Suprapubic skin (tissue), 4 donors: ENCODE data around the gene CASKIN1. TPM values are rescaled to one million over a fixed set of nuclear protein-coding genes. Genes with fewer than 3 reads are reported as not detected.

Experiments used
- DNase-seq, 2 donors: peaks; one replicate each; pipeline ENCODE4 v3.0.0-alpha.2; 2019; ENCODE audit warnings: low spot score in 2 of 2
- H3K27ac ChIP-seq: fragments of 200-600 bp; sonication (generic); one replicate; pipeline ENCODE4 v1.5.1; 2019
- H3K27me3 ChIP-seq: fragments of 200-600 bp; sonication (generic); one replicate; pipeline ENCODE4 v1.5.1; 2019
- H3K36me3 ChIP-seq: fragments of 200-600 bp; sonication (generic); one replicate; pipeline ENCODE4 v1.5.1; 2019
- H3K4me1 ChIP-seq: fragments of 200-600 bp; sonication (generic); one replicate; pipeline ENCODE4 v1.5.1; 2019
- H3K4me3 ChIP-seq: fragments of 200-600 bp; sonication (generic); one replicate; pipeline ENCODE4 v1.5.1; 2019; ENCODE audit warnings: mild to moderate bottlenecking
- H3K9me3 ChIP-seq: fragments of 200-600 bp; sonication (generic); one replicate; pipeline ENCODE4 v1.5.1; 2019
- EP300 ChIP-seq: sonication (generic); formaldehyde crosslinking; IDR thresholded peaks from one replicate; pipeline ENCODE4 v1.6.1; 2017; ENCODE audit warnings: antibody characterized with exemption
- POLR2A ChIP-seq, 2 donors: fragments of 450-650 bp; IDR thresholded peaks; one replicate each; pipeline ENCODE4 v1.6.1; 2017; ENCODE audit warnings: antibody characterized with exemption in 2 of 2, mild to moderate bottlenecking in 2 of 2, moderate library complexity in 2 of 2
- POLR2AphosphoS5 ChIP-seq, 3 donors: sonication (generic); formaldehyde crosslinking; IDR thresholded peaks; one replicate each; pipeline ENCODE4 v1.6.1; 2017; ENCODE audit warnings: antibody characterized with exemption in 3 of 3
- WGBS: methylation state at CpG from one replicate; pipeline ENCODE4 v1.1.5; 2018; 5-methylcytosine and 5-hydroxymethylcytosine counted together
- total RNA-seq, 4 donors: library from RNA; depleted of rRNA; stranded (reverse); fragments of >200 nt; gene quantifications; one replicate each; pipeline ENCODE4 v1.1.0, GENCODE V29; 2016
- TF ChIP-seq, protein P1 (sequence below), 2 donors: fragments of 200-600 bp in 1 of 2; fragments of 450-650 bp in 1 of 2; sonication (generic) in 1 of 2; IDR thresholded peaks; one replicate each; pipeline ENCODE4 v1.5.1; 2016 to 2019; ENCODE audit warnings: antibody characterized with exemption in 2 of 2, mild to moderate bottlenecking in 1 of 2, moderate library complexity in 1 of 2

CASKIN1 gene
- total RNA-seq, 4 donors from 2014 or later: 0.49 to 1.5 (median 0.78) TPM

- WGBS: 100% methylated on average over 5 of the region's 8 CpGs
- no peak for TF ChIP-seq POLR2AphosphoS5 (IDR thresholded peaks at IDR 0.05)
- Histone ChIP-seq H3K36me3 (no peaks in the 10 kb centered on the region), H3K4me3 (no peak overlapping the region), H3K4me1 (peaks cover 17% of the 10 kb centered on the region), H3K9me3 (no peaks in the 10 kb centered on the region), H3K27ac (no peak overlapping the region), H3K27me3 (peaks cover under 1% of the 10 kb centered on the region)
- no peak for DNase-seq
Measured at GRCh38 chr16:2188395-2188794, 8.0 kb downstream of the CASKIN1 start.

- Histone ChIP-seq H3K4me3 (no peak overlapping the region), H3K9me3 (no peaks in the 10 kb centered on the region), H3K27me3 (no peaks in the 10 kb centered on the region), H3K27ac (no peak overlapping the region), H3K4me1 (peaks cover 17% of the 10 kb centered on the region), H3K36me3 (no peaks in the 10 kb centered on the region)
- no peak for TF ChIP-seq POLR2AphosphoS5 (IDR thresholded peaks at IDR 0.05)
- TF ChIP-seq, protein P1, sequence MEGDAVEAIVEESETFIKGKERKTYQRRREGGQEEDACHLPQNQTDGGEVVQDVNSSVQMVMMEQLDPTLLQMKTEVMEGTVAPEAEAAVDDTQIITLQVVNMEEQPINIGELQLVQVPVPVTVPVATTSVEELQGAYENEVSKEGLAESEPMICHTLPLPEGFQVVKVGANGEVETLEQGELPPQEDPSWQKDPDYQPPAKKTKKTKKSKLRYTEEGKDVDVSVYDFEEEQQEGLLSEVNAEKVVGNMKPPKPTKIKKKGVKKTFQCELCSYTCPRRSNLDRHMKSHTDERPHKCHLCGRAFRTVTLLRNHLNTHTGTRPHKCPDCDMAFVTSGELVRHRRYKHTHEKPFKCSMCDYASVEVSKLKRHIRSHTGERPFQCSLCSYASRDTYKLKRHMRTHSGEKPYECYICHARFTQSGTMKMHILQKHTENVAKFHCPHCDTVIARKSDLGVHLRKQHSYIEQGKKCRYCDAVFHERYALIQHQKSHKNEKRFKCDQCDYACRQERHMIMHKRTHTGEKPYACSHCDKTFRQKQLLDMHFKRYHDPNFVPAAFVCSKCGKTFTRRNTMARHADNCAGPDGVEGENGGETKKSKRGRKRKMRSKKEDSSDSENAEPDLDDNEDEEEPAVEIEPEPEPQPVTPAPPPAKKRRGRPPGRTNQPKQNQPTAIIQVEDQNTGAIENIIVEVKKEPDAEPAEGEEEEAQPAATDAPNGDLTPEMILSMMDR (IDR thresholded peaks at IDR 0.05): no peak
- TF ChIP-seq POLR2A (IDR thresholded peaks at IDR 0.05): no peak
- TF ChIP-seq EP300: no peak
- 81% methylated on average over 17 of the region's 17 CpGs for WGBS
- no peak for DNase-seq
Measured at GRCh38 chr16:2187212-2187611, 9.2 kb downstream of the CASKIN1 start.

GRCh38 chr16:2186505-2186904 is 9.9 kb downstream of the CASKIN1 start:
- Histone ChIP-seq H3K4me3 (no peak overlapping the region), H3K36me3 (no peaks in the 10 kb centered on the region), H3K27me3 (no peaks in the 10 kb centered on the region), H3K4me1 (peaks cover 21% of the 10 kb centered on the region), H3K27ac (no peak overlapping the region), H3K9me3 (no peaks in the 10 kb centered on the region)
- no CpG with 5 or more reads among the region's 20 CpGs for WGBS
- no peak for DNase-seq
- TF ChIP-seq POLR2A (IDR thresholded peaks at IDR 0.05) (no peak), EP300 (no peak), POLR2AphosphoS5 (IDR thresholded peaks at IDR 0.05) (no peak)
- TF ChIP-seq, protein P1 (IDR thresholded peaks at IDR 0.05): no peak

GRCh38 chr16:2186064-2186463 is 10.3 kb downstream of the CASKIN1 start:
- DNase-seq: no peak
- H3K27me3 ChIP-seq: no peaks in the 10 kb centered on the region
- H3K4me3 ChIP-seq: no peak overlapping the region
- TF ChIP-seq POLR2AphosphoS5 (IDR thresholded peaks at IDR 0.05) (no peak), EP300 (no peak), POLR2A (IDR thresholded peaks at IDR 0.05) (no peak)
- TF ChIP-seq, protein P1 (IDR thresholded peaks at IDR 0.05): no peak
- 89% methylated on average over 13 of the region's 13 CpGs for WGBS
- H3K9me3 ChIP-seq: no peaks in the 10 kb centered on the region
- H3K4me1 ChIP-seq: peaks cover 17% of the 10 kb centered on the region
- H3K36me3 ChIP-seq: no peaks in the 10 kb centered on the region
- H3K27ac ChIP-seq: no peak overlapping the region

DNA sequence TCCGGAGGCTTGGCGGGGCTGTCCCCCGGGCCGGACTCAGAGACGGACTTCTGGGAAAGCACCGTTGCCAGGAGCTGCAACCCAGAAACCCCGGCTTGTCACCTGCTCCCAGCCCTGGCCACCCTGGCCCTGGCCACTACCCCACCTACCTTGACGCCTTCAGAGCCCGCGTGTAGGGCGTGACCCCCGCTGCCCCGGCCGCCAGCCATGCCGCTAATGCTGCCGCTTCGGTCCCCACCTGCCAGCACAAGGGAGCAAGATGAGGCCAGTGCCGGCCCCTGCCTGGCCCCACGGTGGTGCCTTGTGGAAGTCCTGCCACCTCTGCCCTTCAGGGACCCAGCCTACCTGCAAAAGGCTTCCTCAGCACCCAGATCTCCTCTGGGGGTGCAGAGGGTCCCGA is 11.4 kb downstream of the CASKIN1 start:
- no peaks in the 10 kb centered on the region for H3K36me3 ChIP-seq
- peaks cover 7% of the 10 kb centered on the region for H3K4me1 ChIP-seq
- no peak for DNase-seq
- TF ChIP-seq EP300 (no peak), POLR2A (IDR thresholded peaks at IDR 0.05) (no peak)
- H3K4me3 ChIP-seq: no peak overlapping the region
- no peaks in the 10 kb centered on the region for H3K27me3 ChIP-seq
- H3K9me3 ChIP-seq: no peaks in the 10 kb centered on the region
- 93% methylated on average over 6 of the region's 20 CpGs for WGBS
- H3K27ac ChIP-seq: no peak overlapping the region

GRCh38 chr16:2184346-2184745 is 12.1 kb downstream of the CASKIN1 start:
- WGBS: 77% methylated on average over 16 of the region's 19 CpGs
- no peak for TF ChIP-seq POLR2AphosphoS5 (IDR thresholded peaks at IDR 0.05)
- no peak for TF ChIP-seq EP300
- no peak for TF ChIP-seq POLR2A (IDR thresholded peaks at IDR 0.05)
- TF ChIP-seq, protein P1 (IDR thresholded peaks at IDR 0.05): no peak
- Histone ChIP-seq H3K9me3 (no peaks in the 10 kb centered on the region), H3K4me1 (peaks cover 9% of the 10 kb centered on the region), H3K36me3 (no peaks in the 10 kb centered on the region), H3K27ac (no peak overlapping the region), H3K27me3 (no peaks in the 10 kb centered on the region), H3K4me3 (no peak overlapping the region)
- DNase-seq: no peak
